MM.1S (cell line): Measurements from ENCODE around the gene GDF2.

Experiments
- EZH2 ChIP-seq: fragments of 300-600 bp; sonication (generic); optimal IDR thresholded peaks from 2 replicates; pipeline ENCODE3; 2017; ENCODE audit warnings: low read depth, mild to moderate bottlenecking, antibody characterized with exemption, low read length, mixed read lengths
- EZH2phosphoT487 ChIP-seq: fragments of 300-600 bp; sonication (generic); IDR thresholded peaks from 2 replicates; pipeline ENCODE4 v1.6.1; 2018; ENCODE audit warnings: antibody characterized with exemption, low read length
- TF ChIP-seq, protein P1 (sequence below): fragments of 300-600 bp; sonication (generic); IDR thresholded peaks from 2 replicates; pipeline ENCODE4 v1.5.1; 2016; ENCODE audit warnings: antibody characterized with exemption, low read length, mixed read lengths

DNA sequence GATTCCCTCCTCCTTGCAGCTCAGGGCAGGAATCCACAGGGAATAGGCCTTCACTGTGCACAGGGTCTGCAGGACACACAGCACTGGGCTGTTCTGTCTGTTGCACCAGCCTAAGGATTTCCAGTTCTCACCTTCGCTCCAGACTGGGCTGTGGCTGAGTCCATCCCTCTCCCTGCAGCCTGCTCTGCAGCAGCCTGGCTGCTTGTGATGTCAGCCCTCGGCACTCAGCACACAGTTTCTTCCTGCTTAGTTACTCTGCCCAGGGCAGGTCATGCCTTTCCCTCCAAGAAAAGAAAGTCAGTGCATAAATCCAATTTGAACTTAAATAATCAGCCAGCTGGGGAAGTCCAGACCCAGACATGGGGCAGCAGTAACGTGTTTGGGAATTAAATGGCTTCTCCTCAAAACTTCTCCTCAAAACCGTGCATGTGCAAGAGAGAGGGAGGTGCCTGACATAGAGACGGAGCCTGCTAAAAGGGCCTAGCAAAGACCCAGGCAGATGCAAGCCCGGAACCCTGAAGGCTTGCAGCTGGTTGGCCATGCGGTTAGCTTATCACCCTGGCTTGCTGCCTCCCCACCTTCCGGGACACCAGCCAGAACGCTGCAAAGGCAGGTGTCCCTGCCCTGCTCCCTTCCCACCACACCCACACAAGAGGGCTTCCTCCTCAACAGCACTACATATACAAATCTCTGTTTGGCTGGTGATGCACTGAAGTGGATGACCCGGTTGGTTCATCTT is 10.9 kb upstream of the GDF2 start:
- TF ChIP-seq, protein P1, sequence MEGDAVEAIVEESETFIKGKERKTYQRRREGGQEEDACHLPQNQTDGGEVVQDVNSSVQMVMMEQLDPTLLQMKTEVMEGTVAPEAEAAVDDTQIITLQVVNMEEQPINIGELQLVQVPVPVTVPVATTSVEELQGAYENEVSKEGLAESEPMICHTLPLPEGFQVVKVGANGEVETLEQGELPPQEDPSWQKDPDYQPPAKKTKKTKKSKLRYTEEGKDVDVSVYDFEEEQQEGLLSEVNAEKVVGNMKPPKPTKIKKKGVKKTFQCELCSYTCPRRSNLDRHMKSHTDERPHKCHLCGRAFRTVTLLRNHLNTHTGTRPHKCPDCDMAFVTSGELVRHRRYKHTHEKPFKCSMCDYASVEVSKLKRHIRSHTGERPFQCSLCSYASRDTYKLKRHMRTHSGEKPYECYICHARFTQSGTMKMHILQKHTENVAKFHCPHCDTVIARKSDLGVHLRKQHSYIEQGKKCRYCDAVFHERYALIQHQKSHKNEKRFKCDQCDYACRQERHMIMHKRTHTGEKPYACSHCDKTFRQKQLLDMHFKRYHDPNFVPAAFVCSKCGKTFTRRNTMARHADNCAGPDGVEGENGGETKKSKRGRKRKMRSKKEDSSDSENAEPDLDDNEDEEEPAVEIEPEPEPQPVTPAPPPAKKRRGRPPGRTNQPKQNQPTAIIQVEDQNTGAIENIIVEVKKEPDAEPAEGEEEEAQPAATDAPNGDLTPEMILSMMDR, result no peak
- TF ChIP-seq EZH2phosphoT487, result no peak
- TF ChIP-seq EZH2, result no peak
